Chondrocyte (in vitro differentiated cells): ENCODE data around the gene TBC1D14. TPM values are rescaled to one million over a fixed set of nuclear protein-coding genes. Genes with fewer than 3 reads are reported as not detected.
"Not testable (repeated sequence)": the region's sequence is repeated elsewhere in the genome, so short reads cannot be mapped to it uniquely, and the experiment has no call there.

ENCODE experiments used
- DNase-seq: peaks from one replicate; pipeline ENCODE4 v3.0.0; 2021; ENCODE audit warnings: mixed read lengths, low spot score
- H3K27ac Mint-ChIP-seq: one replicate; pipeline ENCODE4 v1.8.0; 2021; ENCODE audit warnings: mild to moderate bottlenecking, moderate library complexity, mixed read lengths; ENCODE audit not compliant: unreplicated experiment
- H3K27me3 Mint-ChIP-seq: 2 replicates; pipeline ENCODE4 v1.8.0; 2021; ENCODE audit warnings: low read depth, mixed read lengths
- H3K36me3 Mint-ChIP-seq: 2 replicates; pipeline ENCODE4 v1.8.0; 2021; ENCODE audit warnings: low read depth, mixed read lengths
- H3K4me1 Mint-ChIP-seq: 2 replicates; pipeline ENCODE4 v1.8.0; 2021; ENCODE audit warnings: low read depth, mild to moderate bottlenecking, mixed read lengths
- H3K4me3 Mint-ChIP-seq: one replicate; pipeline ENCODE4 v1.8.0; 2021; ENCODE audit warnings: mild to moderate bottlenecking, moderate library complexity, mixed read lengths; ENCODE audit not compliant: unreplicated experiment
- H3K9me3 Mint-ChIP-seq: 2 replicates; pipeline ENCODE4 v1.8.0; 2021; ENCODE audit warnings: low read depth, mixed read lengths
- CTCF ChIP-seq: fragments of 200-600 bp; sonication (generic); IDR thresholded peaks from 2 replicates; pipeline ENCODE4 v1.5.0; 2021; ENCODE audit warnings: antibody characterized with exemption, mild to moderate bottlenecking, moderate library complexity
- total RNA-seq: library from RNA; stranded (reverse); gene quantifications from 3 replicates; pipeline ENCODE4 v1.2.1, GENCODE V29; 2021

Gene TBC1D14
- total RNA-seq, 1 donor from 2014 or later, result 25.2 TPM

GRCh38 chr4:6972911-6973310 lies 63.3 kb downstream of the TBC1D14 start:
- no peak for DNase-seq
- no peaks in the 10 kb centered on the region for H3K27me3 Mint-ChIP-seq
- H3K4me3 Mint-ChIP-seq, result no peak overlapping the region
- peak overlapping the region; percentile 28 for H3K27ac Mint-ChIP-seq
- peaks cover 13% of the 10 kb centered on the region for H3K4me1 Mint-ChIP-seq
- peaks cover 2% of the 10 kb centered on the region for H3K36me3 Mint-ChIP-seq
- TF ChIP-seq CTCF, result no peak
- no peaks in the 10 kb centered on the region for H3K9me3 Mint-ChIP-seq

GRCh38 chr4:6974138-6974848 lies 64.7 kb downstream of the TBC1D14 start:
- peak; percentile 89 for TF ChIP-seq CTCF
- H3K9me3 Mint-ChIP-seq, result no peaks in the 10 kb centered on the region
- H3K27ac Mint-ChIP-seq, result peak overlapping the region; percentile 54
- no peak overlapping the region for H3K4me3 Mint-ChIP-seq
- H3K27me3 Mint-ChIP-seq, result no peaks in the 10 kb centered on the region
- peaks cover 13% of the 10 kb centered on the region for H3K4me1 Mint-ChIP-seq
- no peaks in the 10 kb centered on the region for H3K36me3 Mint-ChIP-seq
- DNase-seq, result no peak

GRCh38 chr4:6977846-6978245 lies 68.2 kb downstream of the TBC1D14 start:
- DNase-seq, result peak; percentile 37
- H3K4me1 Mint-ChIP-seq, result peaks cover 11% of the 10 kb centered on the region
- not testable (repeated sequence) for H3K36me3 Mint-ChIP-seq

GRCh38 chr4:6983544-6984142 lies 74.0 kb downstream of the TBC1D14 start:
- no peak overlapping the region for H3K4me3 Mint-ChIP-seq
- no peaks in the 10 kb centered on the region for H3K9me3 Mint-ChIP-seq
- no peak for TF ChIP-seq CTCF
- no peak overlapping the region for H3K27ac Mint-ChIP-seq
- peaks cover 32% of the 10 kb centered on the region for H3K4me1 Mint-ChIP-seq
- H3K36me3 Mint-ChIP-seq, result no peaks in the 10 kb centered on the region
- no peak for DNase-seq
- no peaks in the 10 kb centered on the region for H3K27me3 Mint-ChIP-seq

More at GRCh38 chr4:6977846-6978245, 68.2 kb downstream of the TBC1D14 start:
- not testable (repeated sequence) for H3K9me3 Mint-ChIP-seq, H3K27me3 Mint-ChIP-seq, H3K27ac Mint-ChIP-seq, H3K4me3 Mint-ChIP-seq

- no peaks in the 10 kb centered on the region for H3K27me3 Mint-ChIP-seq
- H3K4me3 Mint-ChIP-seq, result peak overlapping the region; percentile 40
- H3K4me1 Mint-ChIP-seq, result peaks cover 44% of the 10 kb centered on the region
- H3K36me3 Mint-ChIP-seq, result no peaks in the 10 kb centered on the region
- DNase-seq, result no peak
- peak overlapping the region; percentile 32 for H3K27ac Mint-ChIP-seq
- no peaks in the 10 kb centered on the region for H3K9me3 Mint-ChIP-seq
- no peak for TF ChIP-seq CTCF
These were observed 75.2 kb downstream of the TBC1D14 start for GRCh38 chr4:6984612-6985425.
